GM12878 (cell line): ENCODE results near the gene C1orf232. TPM values are rescaled to one million over a fixed set of nuclear protein-coding genes. Genes with fewer than 3 reads are reported as not detected.

Experiments used
- ATAC-seq: fragments of 200-7000 bp; cut with Tn5 transposase; 3 replicates; pipeline ENCODE4 v1.9.1; 2020; ENCODE audit warnings: mild to moderate bottlenecking, moderate library complexity
- BruUV-seq: library from RNA; stranded (reverse); fragments of 400-500 nt; replicated peaks from 2 replicates; lab custom pipeline; 2021; lab: Mats Ljungman, UMichigan
- CTCF ChIA-PET: fragments of 300-600 bp; sonication (Branson Sonifier 250); formaldehyde crosslinking; extraction: SDS; loops from one replicate; lab custom pipeline; 2021; ENCODE audit warnings: inconsistent platforms; lab: Yijun Ruan, JAX
- POLR2A ChIA-PET: fragments of 350-600 bp; formaldehyde crosslinking; extraction: SDS; loops from one replicate; lab custom pipeline; 2021; ENCODE audit warnings: inconsistent platforms; lab: Charles Lee
- RAD21 ChIA-PET: fragments of 300-600 bp; sonication (Branson Sonifier 250); formaldehyde crosslinking; loops from one replicate; lab custom pipeline; 2023; ENCODE audit warnings: antibody characterized with exemption; ENCODE audit not compliant: unreplicated experiment; lab: Charles Lee
- SMC1A ChIA-PET: fragments of 300-600 bp; sonication (Branson Sonifier 250); formaldehyde crosslinking; loops from one replicate; lab custom pipeline; 2023; ENCODE audit not compliant: unreplicated experiment, uncharacterized antibody; lab: Charles Lee
- DNase-seq: peaks from one replicate; pipeline ENCODE4 v3.0.0-alpha.2; 2011; ENCODE audit warnings: low read depth, low spot score
- FAIRE-seq: peaks from 3 replicates; lab custom pipeline; 2011; peaks lifted over from hg19 to GRCh38; lab: Jason Lieb, UNC
- H2AFZ ChIP-seq: 2 replicates; pipeline ENCODE4 v1.6.0; 2011; ENCODE audit warnings: low read depth, low read length, control low read depth; ENCODE audit not compliant: control insufficient read depth
- H3K27ac ChIP-seq: 2 replicates; pipeline ENCODE4 v1.5.1; 2011; ENCODE audit warnings: control low read depth; ENCODE audit not compliant: control insufficient read depth, insufficient read depth
- H3K27me3 ChIP-seq, 2 experiments: replicated peaks in 1 of 2; 2 replicates each; pipeline versions ENCODE4 v1.6.0 to v1.6.1; 2011; ENCODE audit warnings: low read length in 1 of 2; ENCODE audit not compliant: control insufficient read depth in 2 of 2, insufficient read depth in 2 of 2
- H3K36me3 ChIP-seq, 2 experiments: 2 replicates each; pipeline ENCODE4 v1.5.1; 2011; ENCODE audit warnings: low read length in 1 of 2; ENCODE audit not compliant: control insufficient read depth in 2 of 2, insufficient read depth in 2 of 2
- H3K4me1 ChIP-seq: 2 replicates; pipeline ENCODE4 v1.6.1; 2011; ENCODE audit warnings: mild to moderate bottlenecking, low read length, moderate library complexity, mixed read lengths; ENCODE audit not compliant: control insufficient read depth, insufficient read depth
- H3K4me2 ChIP-seq: 2 replicates; pipeline ENCODE4 v1.6.0; 2011; ENCODE audit warnings: control low read depth; ENCODE audit not compliant: control insufficient read depth, insufficient read depth
- H3K4me3 ChIP-seq: fragments of 200-600 bp; sonication (generic); 2 replicates; pipeline ENCODE4 v1.5.1; 2016
- H3K79me2 ChIP-seq: 2 replicates; pipeline ENCODE4 v1.6.0; 2011; ENCODE audit warnings: low read length; ENCODE audit not compliant: control insufficient read depth, insufficient read depth
- H3K9ac ChIP-seq: 2 replicates; pipeline ENCODE4 v1.8.0; 2011; ENCODE audit warnings: low read length, control low read depth, mixed read lengths; ENCODE audit not compliant: control insufficient read depth, insufficient read depth
- H3K9me3 ChIP-seq: replicated peaks from 3 replicates; pipeline ENCODE4 v1.5.1; 2011; ENCODE audit warnings: mild to moderate bottlenecking, low read length; ENCODE audit not compliant: control insufficient read depth, insufficient read depth
- H4K20me1 ChIP-seq: 2 replicates; pipeline ENCODE4 v1.6.0; 2011; ENCODE audit not compliant: control insufficient read depth, insufficient read depth
- ASH2L ChIP-seq: fragments of 300-600, 200-600 bp; sonication (generic); IDR thresholded peaks from 2 replicates; pipeline ENCODE4 v1.6.1; 2017; ENCODE audit warnings: low read depth, mild to moderate bottlenecking, borderline replicate concordance
- CEBPB ChIP-seq, 2 experiments: fragments of 150-350 bp in 1 of 2; IDR thresholded peaks; 2 replicates each; pipeline ENCODE4 v1.6.1; 2012 to 2014; ENCODE audit warnings: low read depth in 2 of 2, low read length in 2 of 2, borderline replicate concordance in 1 of 2, inconsistent platforms in 1 of 2
- HDAC6 ChIP-seq: fragments of 200-600 bp; sonication (generic); IDR thresholded peaks from one replicate; pipeline ENCODE4 v1.8.0; 2017; ENCODE audit warnings: antibody characterized with exemption; ENCODE audit not compliant: unreplicated experiment
- KDM1A ChIP-seq: fragments of 200-600 bp; sonication (generic); IDR thresholded peaks from 2 replicates; pipeline ENCODE4 v1.6.1; 2016; ENCODE audit warnings: borderline replicate concordance
- SMAD5 ChIP-seq: IDR thresholded peaks from 2 replicates; pipeline ENCODE4 v1.6.1; 2016; ENCODE audit warnings: antibody characterized with exemption, low read depth
- SMC3 ChIP-seq: IDR thresholded peaks from 2 replicates; pipeline ENCODE4 v1.6.1; 2011; ENCODE audit warnings: low read length, improper control_type of control experiment, borderline replicate concordance
- ZBED1 ChIP-seq: IDR thresholded peaks from 2 replicates; pipeline ENCODE4 v1.6.1; 2016; ENCODE audit warnings: borderline replicate concordance
- ZNF217 ChIP-seq: fragments of 450-650 bp; IDR thresholded peaks from 2 replicates; pipeline ENCODE4 v1.6.1; 2017; ENCODE audit warnings: antibody characterized with exemption, mild to moderate bottlenecking
- WGBS: methylation state at CpG from one replicate; pipeline ENCODE4 v1.1.6; 2016; ENCODE audit warnings: low lambda C conversion rate; ENCODE audit not compliant: insufficient replicate concordance, insufficient coverage; ENCODE audit errors: missing lambda C conversion rate; 5-methylcytosine and 5-hydroxymethylcytosine counted together
- in situ Hi-C: fragments of 300-500 bp; cut with MboI; formaldehyde crosslinking; loops from 9 replicates; pipeline ENCODE4 v1.14.3; 2018; ENCODE audit warnings: mixed read lengths
- intact Hi-C: fragments of 100-400 bp; cut with micrococcal nuclease; formaldehyde crosslinking; loops from one replicate; pipeline ENCODE4 v1.14.2; 2022; ENCODE audit not compliant: unreplicated experiment
- polyA plus RNA-seq, 11 experiments: library from polyadenylated mRNA; depleted of rRNA in 4 of 11; unstranded in 6 of 11; stranded (reverse) in 5 of 11; fragments of >200 nt; fragmentation: Nextera tagmentation in 4 of 11; fragmentation: Illumina TruSeq in 1 of 11; extraction: Ambion mirVana in 4 of 11; extraction: Trizol in 1 of 11; gene quantifications; 1 replicate in 1 of 11; 2 replicates in 10 of 11; pipeline versions ENCODE4 v1.2.1 to v1.2.3, GENCODE V29; 2011 to 2016; ENCODE audit warnings: inconsistent platforms in 2 of 11, missing spikeins in 2 of 11, low read depth in 1 of 11
- total RNA-seq, 4 experiments: library from RNA; depleted of rRNA in 3 of 4; stranded (reverse); fragments of >200 nt in 3 of 4; fragmentation: Illumina TruSeq in 1 of 4; extraction: Trizol in 1 of 4; gene quantifications; 2 replicates each; pipeline versions ENCODE4 v1.2.1 to v1.2.3, GENCODE V29; 2013 to 2021
- TF ChIP-seq, protein P1 (sequence below): fragments of 450-650 bp; IDR thresholded peaks from 2 replicates; pipeline ENCODE4 v1.6.1; 2017; ENCODE audit warnings: mild to moderate bottlenecking
- TF ChIP-seq, protein P2 (sequence below): fragments of 450-650 bp; formaldehyde crosslinking; IDR thresholded peaks from 2 replicates; pipeline ENCODE4 v1.4.0; 2022; ENCODE audit warnings: mild to moderate bottlenecking, moderate library complexity
- TF ChIP-seq, protein P3 (sequence below): fragments of 450-650 bp; IDR thresholded peaks from 2 replicates; pipeline ENCODE4 v1.6.1; 2014; ENCODE audit warnings: mild to moderate bottlenecking

The C1orf232 gene
- total and polyA plus RNA-seq, 10 of the 15 experiments (the other 5 are each of a cell fraction or from before 2014, with no cell fraction given), result not detected

DNA sequence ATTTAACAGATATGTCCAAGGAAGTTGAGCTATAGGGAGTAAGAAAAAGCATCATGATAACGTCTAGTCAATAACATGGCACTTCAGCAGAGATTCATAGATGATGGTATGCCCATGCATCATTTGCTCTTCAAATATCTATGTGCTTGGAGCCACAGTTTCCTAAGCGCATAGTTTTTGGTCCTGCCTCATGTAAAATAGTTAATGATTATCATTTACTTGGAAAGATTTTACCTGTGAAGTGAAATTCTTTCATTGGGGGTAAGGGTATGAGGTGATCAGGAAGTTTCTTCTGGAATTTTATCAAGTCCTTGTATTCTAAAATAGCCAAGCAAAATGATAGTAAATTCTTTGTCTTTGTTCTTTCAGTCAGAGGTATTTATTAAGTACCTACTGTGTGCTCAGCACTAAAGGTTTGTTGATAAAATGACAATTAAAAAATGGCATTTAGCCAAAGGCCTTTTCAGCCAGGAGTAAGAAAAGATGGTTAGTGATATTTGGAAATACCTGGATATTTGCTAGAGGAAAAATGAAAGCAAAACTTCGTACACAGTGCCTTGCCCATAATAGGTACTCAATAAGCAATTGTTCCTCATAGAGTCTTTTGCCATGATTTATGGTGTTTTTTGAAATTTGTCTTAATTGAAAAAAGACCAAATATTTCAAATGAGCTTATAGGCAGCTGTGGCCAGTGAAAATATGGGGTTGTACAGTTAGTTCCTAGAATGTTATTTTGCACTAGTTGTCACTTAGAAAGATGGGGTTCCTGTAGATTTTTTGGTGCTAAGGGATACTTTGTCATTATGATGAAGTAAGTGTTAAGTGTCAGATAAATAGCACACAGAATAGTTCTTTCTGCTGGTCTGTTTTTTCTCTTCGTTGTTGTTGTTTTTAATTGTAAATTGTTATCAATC lies 44.1 kb downstream of the C1orf232 start (continued):
- TF ChIP-seq HDAC6 (no peak), ASH2L (no peak), ZBED1 (no peak), KDM1A (no peak)

DNA sequence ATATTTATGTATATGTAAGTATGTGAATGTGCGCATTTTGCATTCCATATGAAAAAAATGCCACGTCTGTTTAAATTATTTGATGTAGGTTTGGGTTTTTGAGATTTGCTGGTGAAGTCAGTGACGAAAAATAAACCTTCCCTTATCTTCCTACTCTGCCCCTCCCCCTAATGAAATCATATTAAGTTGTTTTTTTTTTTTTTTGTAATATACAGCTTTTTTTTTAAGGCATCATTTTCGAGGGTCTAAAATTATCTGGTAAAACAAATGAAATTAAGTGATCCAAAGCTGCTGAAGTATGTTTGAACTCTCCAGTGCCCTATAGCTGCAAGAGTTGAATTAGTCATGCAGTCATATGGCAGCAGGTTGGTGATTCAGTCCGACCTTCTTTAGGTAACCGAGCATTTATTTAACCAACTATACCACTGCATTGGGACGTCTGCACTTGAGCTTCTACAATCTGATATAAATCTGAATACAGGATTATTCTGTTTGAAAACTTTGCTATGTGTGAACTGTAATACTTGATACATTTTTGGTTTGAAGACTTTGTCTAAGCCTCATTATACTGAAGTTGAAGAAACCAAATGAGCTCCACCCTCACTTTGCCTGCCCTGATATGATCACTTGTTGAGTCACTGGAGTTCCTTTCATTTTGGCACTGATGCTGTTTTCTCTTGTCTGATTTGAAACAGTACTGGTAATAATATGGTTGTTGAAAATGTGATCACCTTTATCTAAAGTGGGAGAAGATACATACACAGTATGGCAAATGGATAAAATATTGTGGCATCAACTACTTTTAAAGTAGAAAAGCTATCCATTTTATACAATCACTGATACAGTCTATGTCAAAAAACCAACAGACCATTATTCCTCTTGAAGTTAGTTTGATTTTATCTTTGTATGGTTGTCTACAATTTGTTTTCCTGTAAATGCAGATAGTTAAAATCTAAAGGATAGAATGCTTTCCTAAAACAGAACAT lies 45.5 kb downstream of the C1orf232 start:
- Histone ChIP-seq H3K9me3 (no peaks in the 10 kb centered on the region), H3K79me2 (no peaks in the 10 kb centered on the region; the same call in 1 of the 2 replicates), H3K4me3 (no peak overlapping the region), H3K27ac (no peak overlapping the region), H3K36me3 (peaks cover 0 to 6% of the 10 kb centered on the region in 2 experiments; a peak in 1 of 4 replicates), H3K9ac (no peak overlapping the region), H3K27me3 (no peaks in the 10 kb centered on the region), H3K4me2 (no peak overlapping the region), H3K4me1 (peaks cover 4% of the 10 kb centered on the region), H4K20me1 (no peaks in the 10 kb centered on the region), H2AFZ (no peak overlapping the region)
- FAIRE-seq (no peak), ATAC-seq (no peak), DNase-seq (no peak)
- no TSS peak for BruUV-seq
- CTCF ChIA-PET, result interaction anchor here (0.8 to 8.3 kb wide), 10 partner anchors 10 to 294 kb away, joined by 3 to 92 read pairs (median 3); partner anchors contain the start of gene CEP85
- intact Hi-C loops, result no loop called here
- RAD21 ChIA-PET, result interaction anchor here (0.5 to 2.2 kb wide), 3 partner anchors 12 to 23 kb away, joined by 3 to 13 read pairs (median 6); partner anchors contain the start of gene PDIK1L
- POLR2A ChIA-PET, result interaction anchor here (0.6 to 1.1 kb wide), 2 partner anchors 10 to 315 kb away, joined by 3 to 4 read pairs; no protein-coding TSS in a partner anchor
- in situ Hi-C loops, result no loop called here
- SMC1A ChIA-PET, result interaction anchor here (0.6 to 2.3 kb wide), 8 partner anchors 11 to 110 kb away, joined by 3 to 14 read pairs (median 3); partner anchors contain the start of gene CEP85
- WGBS, result 88% methylated on average over 7 of the region's 7 CpGs
- no peak for TF ChIP-seq SMC3
- TF ChIP-seq, protein P1, sequence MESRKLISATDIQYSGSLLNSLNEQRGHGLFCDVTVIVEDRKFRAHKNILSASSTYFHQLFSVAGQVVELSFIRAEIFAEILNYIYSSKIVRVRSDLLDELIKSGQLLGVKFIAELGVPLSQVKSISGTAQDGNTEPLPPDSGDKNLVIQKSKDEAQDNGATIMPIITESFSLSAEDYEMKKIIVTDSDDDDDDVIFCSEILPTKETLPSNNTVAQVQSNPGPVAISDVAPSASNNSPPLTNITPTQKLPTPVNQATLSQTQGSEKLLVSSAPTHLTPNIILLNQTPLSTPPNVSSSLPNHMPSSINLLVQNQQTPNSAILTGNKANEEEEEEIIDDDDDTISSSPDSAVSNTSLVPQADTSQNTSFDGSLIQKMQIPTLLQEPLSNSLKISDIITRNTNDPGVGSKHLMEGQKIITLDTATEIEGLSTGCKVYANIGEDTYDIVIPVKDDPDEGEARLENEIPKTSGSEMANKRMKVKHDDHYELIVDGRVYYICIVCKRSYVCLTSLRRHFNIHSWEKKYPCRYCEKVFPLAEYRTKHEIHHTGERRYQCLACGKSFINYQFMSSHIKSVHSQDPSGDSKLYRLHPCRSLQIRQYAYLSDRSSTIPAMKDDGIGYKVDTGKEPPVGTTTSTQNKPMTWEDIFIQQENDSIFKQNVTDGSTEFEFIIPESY, result no peak
- TF ChIP-seq ZNF217, result no peak
- TF ChIP-seq, protein P2, sequence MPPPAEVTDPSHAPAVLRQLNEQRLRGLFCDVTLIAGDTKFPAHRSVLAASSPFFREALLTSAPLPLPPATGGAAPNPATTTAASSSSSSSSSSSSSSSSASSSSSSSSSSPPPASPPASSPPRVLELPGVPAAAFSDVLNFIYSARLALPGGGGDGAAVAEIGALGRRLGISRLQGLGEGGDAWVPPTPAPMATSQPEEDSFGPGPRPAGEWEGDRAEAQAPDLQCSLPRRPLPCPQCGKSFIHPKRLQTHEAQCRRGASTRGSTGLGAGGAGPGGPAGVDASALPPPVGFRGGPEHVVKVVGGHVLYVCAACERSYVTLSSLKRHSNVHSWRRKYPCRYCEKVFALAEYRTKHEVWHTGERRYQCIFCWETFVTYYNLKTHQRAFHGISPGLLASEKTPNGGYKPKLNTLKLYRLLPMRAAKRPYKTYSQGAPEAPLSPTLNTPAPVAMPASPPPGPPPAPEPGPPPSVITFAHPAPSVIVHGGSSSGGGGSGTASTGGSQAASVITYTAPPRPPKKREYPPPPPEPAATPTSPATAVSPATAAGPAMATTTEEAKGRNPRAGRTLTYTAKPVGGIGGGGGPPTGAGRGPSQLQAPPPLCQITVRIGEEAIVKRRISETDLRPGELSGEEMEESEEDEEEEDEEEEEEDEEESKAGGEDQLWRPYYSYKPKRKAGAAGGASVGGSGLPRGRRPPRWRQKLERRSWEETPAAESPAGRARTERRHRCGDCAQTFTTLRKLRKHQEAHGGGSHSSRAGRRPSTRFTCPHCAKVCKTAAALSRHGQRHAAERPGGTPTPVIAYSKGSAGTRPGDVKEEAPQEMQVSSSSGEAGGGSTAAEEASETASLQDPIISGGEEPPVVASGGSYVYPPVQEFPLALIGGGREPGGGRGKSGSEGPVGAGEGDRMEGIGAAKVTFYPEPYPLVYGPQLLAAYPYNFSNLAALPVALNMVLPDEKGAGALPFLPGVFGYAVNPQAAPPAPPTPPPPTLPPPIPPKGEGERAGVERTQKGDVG, result no peak
- TF ChIP-seq, protein P3, sequence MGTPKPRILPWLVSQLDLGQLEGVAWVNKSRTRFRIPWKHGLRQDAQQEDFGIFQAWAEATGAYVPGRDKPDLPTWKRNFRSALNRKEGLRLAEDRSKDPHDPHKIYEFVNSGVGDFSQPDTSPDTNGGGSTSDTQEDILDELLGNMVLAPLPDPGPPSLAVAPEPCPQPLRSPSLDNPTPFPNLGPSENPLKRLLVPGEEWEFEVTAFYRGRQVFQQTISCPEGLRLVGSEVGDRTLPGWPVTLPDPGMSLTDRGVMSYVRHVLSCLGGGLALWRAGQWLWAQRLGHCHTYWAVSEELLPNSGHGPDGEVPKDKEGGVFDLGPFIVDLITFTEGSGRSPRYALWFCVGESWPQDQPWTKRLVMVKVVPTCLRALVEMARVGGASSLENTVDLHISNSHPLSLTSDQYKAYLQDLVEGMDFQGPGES, result no peak
- no peak for TF ChIP-seq CEBPB (IDR thresholded peaks at IDR 0.05; ENCODE audit: borderline replicate concordance in 1 of 2, low read depth in 2 of 2, low read length in 2 of 2)
- no peak for TF ChIP-seq SMAD5
